ENCODE results near the gene TMEM39B.

DNA sequence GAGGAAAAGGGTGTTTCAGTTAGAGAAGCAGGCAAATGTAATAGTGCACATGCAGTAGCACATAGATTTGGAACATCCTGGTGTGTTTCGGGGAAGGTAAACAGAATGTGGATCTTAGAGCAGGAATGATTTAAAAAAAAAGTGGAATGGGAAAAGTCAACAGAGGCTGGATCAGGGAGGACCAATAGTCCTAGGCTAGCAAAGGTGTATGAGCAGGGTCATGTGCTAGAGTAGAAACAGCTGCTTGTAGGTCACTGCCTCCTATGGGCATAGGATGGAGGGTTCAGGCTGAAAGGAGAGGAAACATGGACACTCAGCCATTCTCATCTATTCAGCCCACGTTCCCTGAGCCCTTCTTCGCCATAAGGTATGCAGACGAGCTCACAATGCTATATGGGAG, 31.4 kb downstream of the TMEM39B start:
- TF ChIP-seq, protein P1, sequence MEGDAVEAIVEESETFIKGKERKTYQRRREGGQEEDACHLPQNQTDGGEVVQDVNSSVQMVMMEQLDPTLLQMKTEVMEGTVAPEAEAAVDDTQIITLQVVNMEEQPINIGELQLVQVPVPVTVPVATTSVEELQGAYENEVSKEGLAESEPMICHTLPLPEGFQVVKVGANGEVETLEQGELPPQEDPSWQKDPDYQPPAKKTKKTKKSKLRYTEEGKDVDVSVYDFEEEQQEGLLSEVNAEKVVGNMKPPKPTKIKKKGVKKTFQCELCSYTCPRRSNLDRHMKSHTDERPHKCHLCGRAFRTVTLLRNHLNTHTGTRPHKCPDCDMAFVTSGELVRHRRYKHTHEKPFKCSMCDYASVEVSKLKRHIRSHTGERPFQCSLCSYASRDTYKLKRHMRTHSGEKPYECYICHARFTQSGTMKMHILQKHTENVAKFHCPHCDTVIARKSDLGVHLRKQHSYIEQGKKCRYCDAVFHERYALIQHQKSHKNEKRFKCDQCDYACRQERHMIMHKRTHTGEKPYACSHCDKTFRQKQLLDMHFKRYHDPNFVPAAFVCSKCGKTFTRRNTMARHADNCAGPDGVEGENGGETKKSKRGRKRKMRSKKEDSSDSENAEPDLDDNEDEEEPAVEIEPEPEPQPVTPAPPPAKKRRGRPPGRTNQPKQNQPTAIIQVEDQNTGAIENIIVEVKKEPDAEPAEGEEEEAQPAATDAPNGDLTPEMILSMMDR (IDR thresholded peaks at IDR 0.05) = no peak
- TF ChIP-seq POLR2A (IDR thresholded peaks at IDR 0.05) (no peak), POLR2AphosphoS5 (IDR thresholded peaks at IDR 0.05) (no peak)
